Bronchial epithelial cell (primary cell): ENCODE results near the gene SNAP25. TPM values are rescaled to one million over a fixed set of nuclear protein-coding genes. Genes with fewer than 3 reads are reported as not detected.

Experiments used
- DNase-seq: peaks from one replicate; pipeline ENCODE4 v3.0.0-alpha.2; 2010; ENCODE audit warnings: low read depth
- FAIRE-seq: peaks from 2 replicates; lab custom pipeline; 2011; peaks lifted over from hg19 to GRCh38; lab: Jason Lieb, UNC
- H3K27me3 ChIP-seq: 2 replicates; pipeline ENCODE4 v1.5.1; 2011; ENCODE audit warnings: low read length; ENCODE audit not compliant: control insufficient read depth, insufficient read depth
- H3K36me3 ChIP-seq: 2 replicates; pipeline ENCODE4 v1.5.1; 2011; ENCODE audit warnings: low read length; ENCODE audit not compliant: control insufficient read depth, insufficient read depth
- H3K4me3 ChIP-seq: 2 replicates; pipeline ENCODE4 v1.5.1; 2011; ENCODE audit warnings: mild to moderate bottlenecking, low read depth, low read length, control low read depth
- CTCF ChIP-seq: IDR thresholded peaks from 2 replicates; pipeline ENCODE4 v1.5.1; 2011; ENCODE audit warnings: mild to moderate bottlenecking, moderate library complexity, low read length, control low read depth, inconsistent platforms; ENCODE audit not compliant: insufficient read depth, severe bottlenecking
- total RNA-seq: library from RNA; depleted of rRNA; stranded (reverse); fragments of >200 nt; gene quantifications from 2 replicates; pipeline ENCODE4 v1.2.1, GENCODE V29; 2014

The SNAP25 gene
- total RNA-seq, 1 donor from 2014 or later: not detected

- Histone ChIP-seq H3K36me3 (no peaks in the 10 kb centered on the region), H3K4me3 (peak overlapping the region; percentile 34), H3K27me3 (peaks cover 5% of the 10 kb centered on the region)
- TF ChIP-seq CTCF: no peak
- FAIRE-seq: no peak
- peak; percentile 75 for DNase-seq
Measured at GRCh38 chr20:10217721-10218410, 764 bp upstream of the SNAP25 start.

- no peaks in the 10 kb centered on the region for H3K36me3 ChIP-seq
- TF ChIP-seq CTCF: no peak
- FAIRE-seq (no peak), DNase-seq (no peak)
- peaks cover 1% of the 10 kb centered on the region for H3K27me3 ChIP-seq
- H3K4me3 ChIP-seq: no peak overlapping the region
Measured at GRCh38 chr20:10219452-10219791, 792 bp downstream of the SNAP25 start.

GRCh38 chr20:10219993-10220750 is 1.5 kb downstream of the SNAP25 start:
- Histone ChIP-seq H3K27me3 (peaks cover 1% of the 10 kb centered on the region), H3K36me3 (no peaks in the 10 kb centered on the region), H3K4me3 (no peak overlapping the region)
- DNase-seq: no peak
- FAIRE-seq: no peak
- TF ChIP-seq CTCF: no peak

- DNase-seq: no peak
- no peak for TF ChIP-seq CTCF
- no peaks in the 10 kb centered on the region for H3K36me3 ChIP-seq
- peaks cover 1% of the 10 kb centered on the region for H3K27me3 ChIP-seq
- no peak overlapping the region for H3K4me3 ChIP-seq
- no peak for FAIRE-seq
Measured at GRCh38 chr20:10221021-10221420, 2.4 kb downstream of the SNAP25 start.

GRCh38 chr20:10225439-10226060 is 6.9 kb downstream of the SNAP25 start:
- peak; percentile 12 for TF ChIP-seq CTCF
- no peak for FAIRE-seq

More at GRCh38 chr20:10225439-10226060, 6.9 kb downstream of the SNAP25 start:
- H3K36me3 ChIP-seq: no peaks in the 10 kb centered on the region
- no peak overlapping the region for H3K4me3 ChIP-seq
- peak; percentile 17 for DNase-seq
- H3K27me3 ChIP-seq: peaks cover 1% of the 10 kb centered on the region
